Thyroid gland (tissue), 4 donors: ENCODE data around the gene KIAA0586.

ENCODE experiments used
- CTCF ChIP-seq, 6 experiments: fragments of 200-600 bp in 3 of 6; fragments of 450-650 bp in 3 of 6; sonication (generic) in 3 of 6; IDR thresholded peaks; one replicate each; pipeline ENCODE4 v1.5.1; 2016 to 2019; ENCODE audit warnings: antibody characterized with exemption in 6 of 6, mild to moderate bottlenecking in 2 of 6, inconsistent platforms in 1 of 6, moderate library complexity in 1 of 6
- POLR2A ChIP-seq, 2 donors: fragments of 450-650 bp; IDR thresholded peaks; one replicate each; pipeline ENCODE4 v1.6.1; 2017; ENCODE audit warnings: antibody characterized with exemption in 2 of 2, mild to moderate bottlenecking in 2 of 2, moderate library complexity in 1 of 2

DNA sequence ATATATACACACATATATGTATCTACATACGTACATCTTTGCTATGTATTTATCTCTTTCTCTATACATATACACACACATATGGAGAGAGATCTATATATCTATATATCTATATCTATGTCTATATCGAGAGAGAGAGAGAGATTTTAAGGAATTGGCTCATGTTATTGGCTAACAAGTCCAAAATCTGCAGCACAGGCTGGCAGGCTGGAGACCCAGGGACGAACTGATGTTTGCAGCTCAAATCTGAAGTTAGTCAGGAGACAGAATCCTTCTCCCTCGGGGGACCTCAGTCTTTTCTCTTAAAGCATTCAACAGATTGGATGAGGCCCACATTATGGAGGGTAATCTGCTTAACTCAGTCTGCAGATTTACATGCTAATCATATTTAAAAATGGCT is 169.5 kb downstream of the KIAA0586 start:
- TF ChIP-seq CTCF (IDR thresholded peaks at IDR 0.05) (no peak), POLR2A (IDR thresholded peaks at IDR 0.05) (no peak)
